Natural killer cell (primary cell): ENCODE measurements around the gene PITPNB. TPM values are rescaled to one million over a fixed set of nuclear protein-coding genes. Genes with fewer than 3 reads are reported as not detected.

ENCODE experiments used
- ATAC-seq, 3 donors: fragments of 150-1000 bp in 2 of 3; fragments of 200-7000 bp in 1 of 3; cut with Tn5 transposase; 1 replicate in 1 of 3; 2 replicates in 2 of 3; pipeline ENCODE4 v1.10.0; 2021; ENCODE audit warnings: mild to moderate bottlenecking in 2 of 3, moderate library complexity in 2 of 3
- DNase-seq, 2 donors: peaks; one replicate each; pipeline versions ENCODE4 v3.0.0 to v3.0.0-alpha.2; 2013 to 2021; ENCODE audit warnings: mixed read lengths in 1 of 2
- H3K27ac ChIP-seq: one replicate; pipeline ENCODE4 v1.5.1; 2013; ENCODE audit warnings: mild to moderate bottlenecking, low read length
- H3K27me3 ChIP-seq: one replicate; pipeline ENCODE4 v1.6.1; 2013; ENCODE audit warnings: low read length; ENCODE audit not compliant: control insufficient read depth, insufficient read depth
- H3K36me3 ChIP-seq: one replicate; pipeline ENCODE4 v1.6.1; 2013; ENCODE audit warnings: low read length; ENCODE audit not compliant: control insufficient read depth, insufficient read depth
- H3K4me1 ChIP-seq: one replicate; pipeline ENCODE4 v1.6.1; 2013; ENCODE audit warnings: low read length; ENCODE audit not compliant: control insufficient read depth, insufficient read depth
- H3K4me3 ChIP-seq: one replicate; pipeline ENCODE4 v1.5.1; 2013; ENCODE audit warnings: low read length
- H3K9me3 ChIP-seq: one replicate; pipeline ENCODE4 v1.6.1; 2013; ENCODE audit warnings: low read length; ENCODE audit not compliant: control insufficient read depth, insufficient read depth
- H3K27ac Mint-ChIP-seq, 2 donors: one replicate each; pipeline ENCODE4 v1.8.0; 2022; ENCODE audit warnings: mild to moderate bottlenecking in 2 of 2, mixed read lengths in 2 of 2, moderate library complexity in 1 of 2
- H3K27me3 Mint-ChIP-seq, 2 donors: one replicate each; pipeline ENCODE4 v1.8.0; 2022; ENCODE audit warnings: low read depth in 2 of 2, mixed read lengths in 2 of 2
- H3K36me3 Mint-ChIP-seq: one replicate; pipeline ENCODE4 v1.8.0; 2022; ENCODE audit warnings: mixed read lengths
- H3K4me1 Mint-ChIP-seq, 2 donors: one replicate each; pipeline ENCODE4 v1.8.0; 2022; ENCODE audit warnings: mixed read lengths in 2 of 2
- H3K4me3 Mint-ChIP-seq: one replicate; pipeline ENCODE4 v1.8.0; 2022; ENCODE audit warnings: mild to moderate bottlenecking, moderate library complexity, mixed read lengths
- H3K9me3 Mint-ChIP-seq, 2 donors: one replicate each; pipeline ENCODE4 v1.8.0; 2022; ENCODE audit warnings: mixed read lengths in 2 of 2
- WGBS: methylation state at CpG from one replicate; pipeline ENCODE4 v1.1.7; 2013; ENCODE audit warnings: missing lambda C conversion rate; ENCODE audit not compliant: insufficient coverage; 5-methylcytosine and 5-hydroxymethylcytosine counted together
- intact Hi-C: fragments of 100-400 bp; cut with micrococcal nuclease; formaldehyde crosslinking; loops from one replicate; pipeline ENCODE4 v1.14.2; 2022
- total RNA-seq, 4 donors: library from RNA; stranded (reverse); fragments of 120-200 nt in 1 of 4; gene quantifications; one replicate each; pipeline versions ENCODE4 v1.2.3 to v1.2.4, GENCODE V29; 2013 to 2022
- TF ChIP-seq, protein P1 (sequence below): fragments of 200-600 bp; IDR thresholded peaks from one replicate; pipeline ENCODE4 v1.8.0; 2022; ENCODE audit warnings: antibody characterized with exemption

The PITPNB gene
- total RNA-seq, 3 donors from 2014 or later (not counting 1 experiment from before 2014, with no cell fraction given): 58.4 to 77.7 (median 65.1) TPM

DNA sequence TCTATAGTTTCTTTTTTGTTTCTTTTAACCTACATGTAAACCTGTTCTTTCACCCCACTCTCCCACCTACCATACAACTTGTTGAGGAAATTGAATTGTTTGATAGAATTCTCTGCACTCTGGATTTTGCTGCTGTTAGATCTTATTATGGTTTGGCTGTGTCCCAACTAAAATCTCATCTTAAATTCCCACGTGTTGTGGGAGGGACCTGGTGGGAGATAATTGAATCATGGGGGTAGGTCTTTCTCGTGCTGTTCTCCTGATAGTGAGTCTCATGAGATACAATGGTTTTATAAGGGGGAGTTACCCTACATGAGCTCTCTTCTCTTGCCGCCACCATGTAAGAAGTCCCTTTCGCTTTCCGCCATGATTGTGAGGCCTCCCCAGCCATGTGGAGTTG, 15.0 kb upstream of the PITPNB start:
- H3K4me3 Mint-ChIP-seq: no peak overlapping the region
- intact Hi-C loops: no loop called here
- ATAC-seq (no peak), DNase-seq (no peak)
- H3K27ac Mint-ChIP-seq: no peak overlapping the region
- Histone ChIP-seq H3K4me1 (no peaks in the 10 kb centered on the region), H3K27ac (no peak overlapping the region), H3K27me3 (no peaks in the 10 kb centered on the region), H3K9me3 (no peaks in the 10 kb centered on the region), H3K4me3 (no peak overlapping the region), H3K36me3 (no peaks in the 10 kb centered on the region)
- H3K27me3 Mint-ChIP-seq: no peaks in the 10 kb centered on the region
- TF ChIP-seq, protein P1, sequence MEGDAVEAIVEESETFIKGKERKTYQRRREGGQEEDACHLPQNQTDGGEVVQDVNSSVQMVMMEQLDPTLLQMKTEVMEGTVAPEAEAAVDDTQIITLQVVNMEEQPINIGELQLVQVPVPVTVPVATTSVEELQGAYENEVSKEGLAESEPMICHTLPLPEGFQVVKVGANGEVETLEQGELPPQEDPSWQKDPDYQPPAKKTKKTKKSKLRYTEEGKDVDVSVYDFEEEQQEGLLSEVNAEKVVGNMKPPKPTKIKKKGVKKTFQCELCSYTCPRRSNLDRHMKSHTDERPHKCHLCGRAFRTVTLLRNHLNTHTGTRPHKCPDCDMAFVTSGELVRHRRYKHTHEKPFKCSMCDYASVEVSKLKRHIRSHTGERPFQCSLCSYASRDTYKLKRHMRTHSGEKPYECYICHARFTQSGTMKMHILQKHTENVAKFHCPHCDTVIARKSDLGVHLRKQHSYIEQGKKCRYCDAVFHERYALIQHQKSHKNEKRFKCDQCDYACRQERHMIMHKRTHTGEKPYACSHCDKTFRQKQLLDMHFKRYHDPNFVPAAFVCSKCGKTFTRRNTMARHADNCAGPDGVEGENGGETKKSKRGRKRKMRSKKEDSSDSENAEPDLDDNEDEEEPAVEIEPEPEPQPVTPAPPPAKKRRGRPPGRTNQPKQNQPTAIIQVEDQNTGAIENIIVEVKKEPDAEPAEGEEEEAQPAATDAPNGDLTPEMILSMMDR: no peak
- no peaks in the 10 kb centered on the region for H3K9me3 Mint-ChIP-seq
- no peaks in the 10 kb centered on the region for H3K36me3 Mint-ChIP-seq
- H3K4me1 Mint-ChIP-seq: peaks cover 0 to 5% of the 10 kb centered on the region in 2 donors
- WGBS: 99% methylated on average over 5 of the region's 5 CpGs

GRCh38 chr22:27933186-27933983, 14.3 kb upstream of the PITPNB start:
- Mint-ChIP-seq H3K4me3 (no peak overlapping the region), H3K4me1 (peaks cover 0 to 5% of the 10 kb centered on the region in 2 donors), H3K27ac (no peak overlapping the region), H3K9me3 (no peaks in the 10 kb centered on the region), H3K36me3 (no peaks in the 10 kb centered on the region), H3K27me3 (no peaks in the 10 kb centered on the region)
- ATAC-seq (no peak), DNase-seq (no peak)
- Histone ChIP-seq H3K4me3 (no peak overlapping the region), H3K27ac (no peak overlapping the region), H3K9me3 (no peaks in the 10 kb centered on the region), H3K36me3 (no peaks in the 10 kb centered on the region), H3K4me1 (no peaks in the 10 kb centered on the region), H3K27me3 (no peaks in the 10 kb centered on the region)
- WGBS: 97% methylated on average over 9 of the region's 9 CpGs
- intact Hi-C loops: no loop called here
- TF ChIP-seq, protein P1: no peak

- H3K4me1 Mint-ChIP-seq: peaks cover 5 to 9% of the 10 kb centered on the region in 2 donors
Measured at GRCh38 chr22:27930331-27931060, 11.4 kb upstream of the PITPNB start.

More at GRCh38 chr22:27930331-27931060, 11.4 kb upstream of the PITPNB start:
- H3K36me3 Mint-ChIP-seq: no peaks in the 10 kb centered on the region
- Histone ChIP-seq H3K4me3 (no peak overlapping the region), H3K36me3 (no peaks in the 10 kb centered on the region), H3K4me1 (no peaks in the 10 kb centered on the region), H3K9me3 (no peaks in the 10 kb centered on the region), H3K27me3 (no peaks in the 10 kb centered on the region), H3K27ac (no peak overlapping the region)
- H3K27me3 Mint-ChIP-seq: no peaks in the 10 kb centered on the region
- WGBS: 92% methylated on average over 3 of the region's 3 CpGs
- H3K9me3 Mint-ChIP-seq: no peaks in the 10 kb centered on the region
- intact Hi-C loops: no loop called here
- H3K4me3 Mint-ChIP-seq: no peak overlapping the region
- ATAC-seq: no peak
- DNase-seq: no peak
- TF ChIP-seq, protein P1: no peak
- no peak overlapping the region for H3K27ac Mint-ChIP-seq
